HG02610 (cell line): Measurements from ENCODE around the gene SERPINA6.
"Not testable (repeated sequence)": the region's sequence is repeated elsewhere in the genome, so short reads cannot be mapped to it uniquely, and the experiment has no call there.

Experiments
- ATAC-seq: cut with Tn5 transposase; IDR thresholded peaks from one replicate; pipeline ENCODE4 v1.9.1; 2021; ENCODE audit warnings: mild to moderate bottlenecking, moderate library complexity; ENCODE audit not compliant: unreplicated experiment

SERPINA6 gene

GRCh38 chr14:94322648-94323570 is at the start of gene SERPINA6:
Gene SERPINA6, minus strand, starts transcription at chr14:94323336. Its CDS starts 8,688 bp downstream, at chr14:94314648.
- ATAC-seq, result no peak

GRCh38 chr14:94372021-94372605 is 49.0 kb upstream of the SERPINA6 start:
- ATAC-seq, result no peak

- no peak for ATAC-seq
Measured at GRCh38 chr14:94370524-94370910, 47.4 kb upstream of the SERPINA6 start.

- not testable (repeated sequence) for ATAC-seq
Measured at GRCh38 chr14:94369766-94370523, 46.8 kb upstream of the SERPINA6 start.

- ATAC-seq, result no peak
Measured at GRCh38 chr14:94368956-94369355, 45.8 kb upstream of the SERPINA6 start.

- no peak for ATAC-seq
Measured at GRCh38 chr14:94368243-94368590, 45.1 kb upstream of the SERPINA6 start.

- no peak for ATAC-seq
Measured at GRCh38 chr14:94367347-94368242, 44.5 kb upstream of the SERPINA6 start.

- no peak for ATAC-seq
Measured at GRCh38 chr14:94366146-94366915, 43.2 kb upstream of the SERPINA6 start, which contains the start of gene SERPINA2. Gene SERPINA2, minus strand, starts transcription at chr14:94366698.

- no peak for ATAC-seq
Measured at GRCh38 chr14:94365624-94366023, 42.5 kb upstream of the SERPINA6 start.

GRCh38 chr14:94364964-94365363 is 41.8 kb upstream of the SERPINA6 start:
- no peak for ATAC-seq

- no peak for ATAC-seq
Measured at GRCh38 chr14:94364037-94364436, 40.9 kb upstream of the SERPINA6 start.

- ATAC-seq, result no peak
Measured at GRCh38 chr14:94363151-94363624, 40.1 kb upstream of the SERPINA6 start.

- no peak for ATAC-seq
Measured at GRCh38 chr14:94362614-94363133, 39.5 kb upstream of the SERPINA6 start.

GRCh38 chr14:94361682-94362081 is 38.5 kb upstream of the SERPINA6 start:
- no peak for ATAC-seq

GRCh38 chr14:94360945-94361565 is 37.9 kb upstream of the SERPINA6 start:
- no peak for ATAC-seq

GRCh38 chr14:94357166-94357565 is 34.0 kb upstream of the SERPINA6 start:
- no peak for ATAC-seq

- no peak for ATAC-seq
Measured at GRCh38 chr14:94356379-94357056, 33.4 kb upstream of the SERPINA6 start.

- ATAC-seq, result no peak
Measured at GRCh38 chr14:94355191-94355794, 32.2 kb upstream of the SERPINA6 start.
